GM23338 (cell line): ENCODE data around the gene TTC28. TPM values are rescaled to one million over a fixed set of nuclear protein-coding genes. Genes with fewer than 3 reads are reported as not detected.

Source experiments
- ATAC-seq: fragments of 200-7000 bp; cut with Tn5 transposase; 3 replicates; pipeline ENCODE4 v1.9.1; 2020
- DNase-seq: peaks from one replicate; pipeline ENCODE4 v3.0.0-alpha.2; 2015; ENCODE audit warnings: low spot score
- H2AFZ ChIP-seq: fragments of 200-600 bp; sonication (generic); 2 replicates; pipeline ENCODE4 v1.8.0; 2016; ENCODE audit warnings: antibody characterized with exemption, mild to moderate bottlenecking, moderate library complexity
- H3F3A ChIP-seq: fragments of 200-600 bp; sonication (generic); replicated peaks from 2 replicates; pipeline ENCODE4 v1.8.0; 2017; ENCODE audit warnings: antibody characterized with exemption, mixed run types, low read depth
- H3K27ac ChIP-seq: fragments of 200-600 bp; sonication (generic); 2 replicates; pipeline ENCODE4 v1.6.1; 2016; ENCODE audit warnings: low read depth
- H3K27me3 ChIP-seq: fragments of 200-600 bp; sonication (generic); 2 replicates; pipeline ENCODE4 v1.8.0; 2016; ENCODE audit warnings: mild to moderate bottlenecking, mixed run types, moderate library complexity; ENCODE audit not compliant: insufficient read depth
- H3K36me3 ChIP-seq: fragments of 200-600 bp; sonication (generic); 2 replicates; pipeline ENCODE4 v1.8.0; 2016; ENCODE audit warnings: mild to moderate bottlenecking; ENCODE audit not compliant: insufficient read depth
- H3K4me1 ChIP-seq: fragments of 200-600 bp; sonication (generic); 2 replicates; pipeline ENCODE4 v1.8.0; 2016; ENCODE audit warnings: mild to moderate bottlenecking, moderate library complexity; ENCODE audit not compliant: insufficient read depth
- H3K4me2 ChIP-seq: fragments of 200-600 bp; sonication (generic); 2 replicates; pipeline ENCODE4 v1.7.1; 2017; ENCODE audit warnings: mixed run types
- H3K4me3 ChIP-seq: fragments of 200-600 bp; sonication (generic); 2 replicates; pipeline ENCODE4 v1.6.1; 2016; ENCODE audit warnings: mixed run types
- H3K79me2 ChIP-seq: fragments of 200-600 bp; sonication (generic); replicated peaks from 2 replicates; pipeline ENCODE4 v1.8.0; 2017; ENCODE audit warnings: mild to moderate bottlenecking; ENCODE audit not compliant: insufficient read depth
- H3K9me2 ChIP-seq: fragments of 200-600 bp; sonication (generic); 2 replicates; pipeline ENCODE4 v1.8.0; 2017; ENCODE audit not compliant: insufficient read depth
- H4K20me1 ChIP-seq: fragments of 200-600 bp; sonication (generic); replicated peaks from 2 replicates; pipeline ENCODE4 v1.8.0; 2017; ENCODE audit warnings: mild to moderate bottlenecking; ENCODE audit not compliant: insufficient read depth
- H3K27ac Mint-ChIP-seq: 2 replicates; pipeline ENCODE4 v1.8.0; 2020; ENCODE audit warnings: inconsistent platforms, mild to moderate bottlenecking, moderate library complexity, mixed read lengths
- H3K27me3 Mint-ChIP-seq: 3 replicates; pipeline ENCODE4 v1.8.0; 2022; ENCODE audit warnings: low read depth, mild to moderate bottlenecking, moderate library complexity, mixed read lengths, inconsistent platforms; ENCODE audit not compliant: insufficient read depth, poor library complexity
- H3K36me3 Mint-ChIP-seq: 3 replicates; pipeline ENCODE4 v1.8.0; 2021; ENCODE audit warnings: low read depth, mild to moderate bottlenecking, inconsistent platforms, moderate library complexity, mixed read lengths
- H3K4me1 Mint-ChIP-seq: 3 replicates; pipeline ENCODE4 v1.8.0; 2020; ENCODE audit warnings: mild to moderate bottlenecking, inconsistent platforms, mixed read lengths
- H3K4me3 Mint-ChIP-seq: 3 replicates; pipeline ENCODE4 v1.8.0; 2021; ENCODE audit warnings: moderate library complexity, mild to moderate bottlenecking, inconsistent platforms, mixed read lengths
- H3K9me3 Mint-ChIP-seq: 3 replicates; pipeline ENCODE4 v1.8.0; 2020; ENCODE audit warnings: moderate library complexity, mild to moderate bottlenecking, inconsistent platforms, mixed read lengths
- CREB1 ChIP-seq: fragments of 250-450 bp; sonication (Bioruptor Pico); IDR thresholded peaks from 2 replicates; pipeline ENCODE4 v1.5.0; 2020; ENCODE audit warnings: low read depth, mild to moderate bottlenecking, moderate library complexity
- EZH2 ChIP-seq: fragments of 200-600 bp; sonication (generic); IDR thresholded peaks from one replicate; pipeline ENCODE4 v1.8.0; 2017; ENCODE audit warnings: antibody characterized with exemption, mild to moderate bottlenecking, low read depth; ENCODE audit not compliant: unreplicated experiment
- EZH2phosphoT487 ChIP-seq: fragments of 200-600 bp; sonication (generic); IDR thresholded peaks from one replicate; pipeline ENCODE4 v1.8.1; 2018; ENCODE audit warnings: antibody characterized with exemption; ENCODE audit not compliant: unreplicated experiment
- JUNB ChIP-seq: IDR thresholded peaks from one replicate; pipeline ENCODE4 v1.6.1; 2016; ENCODE audit warnings: antibody characterized with exemption; ENCODE audit not compliant: unreplicated experiment
- NANOG ChIP-seq: IDR thresholded peaks from 2 replicates; pipeline ENCODE4 v1.6.1; 2016; ENCODE audit warnings: antibody characterized with exemption, borderline replicate concordance
- POLR2AphosphoS5 ChIP-seq: IDR thresholded peaks from 2 replicates; pipeline ENCODE4 v1.6.1; 2016; ENCODE audit warnings: antibody characterized with exemption, low read depth
- STAT1 ChIP-seq: IDR thresholded peaks from one replicate; pipeline ENCODE4 v1.6.1; 2016; ENCODE audit warnings: antibody characterized with exemption; ENCODE audit not compliant: unreplicated experiment
- ZNF114 ChIP-seq: fragments of 250-450 bp; sonication (Bioruptor Pico); IDR thresholded peaks from 2 replicates; pipeline ENCODE4 v1.5.0; 2020; ENCODE audit warnings: mild to moderate bottlenecking, moderate library complexity
- ZNF331 ChIP-seq: fragments of 250-450 bp; sonication (Bioruptor Pico); IDR thresholded peaks from 2 replicates; pipeline ENCODE4 v1.5.0; 2020; ENCODE audit warnings: low read depth, mild to moderate bottlenecking, moderate library complexity
- polyA plus RNA-seq: library from polyadenylated mRNA; unstranded; fragments of >200 nt; fragmentation: Nextera tagmentation; extraction: Ambion mirVana; gene quantifications from 2 replicates; pipeline ENCODE4 v1.2.1, GENCODE V29; 2016
- total RNA-seq: library from RNA; depleted of rRNA; stranded (reverse); fragments of >200 nt; shearing (Covaris generic); gene quantifications from 2 replicates; pipeline ENCODE4 v1.2.3, GENCODE V29; 2014
- TF ChIP-seq, protein P1 (sequence below): IDR thresholded peaks from 2 replicates; pipeline ENCODE4 v1.6.1; 2016; ENCODE audit warnings: antibody characterized with exemption
- TF ChIP-seq, protein P2 (sequence below): fragments of 250-450 bp; sonication (Bioruptor Pico); IDR thresholded peaks from 2 replicates; pipeline ENCODE4 v1.5.0; 2020; ENCODE audit warnings: mild to moderate bottlenecking, moderate library complexity
- TF ChIP-seq, protein P3 (sequence below), 2 experiments: fragments of 200-600 bp in 1 of 2; sonication (generic) in 1 of 2; conservative IDR thresholded peaks; 2 replicates each; pipeline versions ENCODE4 v1.5.1 to v1.6.1; 2016 to 2017; ENCODE audit warnings: antibody characterized with exemption in 2 of 2, low read depth in 2 of 2, mild to moderate bottlenecking in 2 of 2, moderate library complexity in 1 of 2
- TF ChIP-seq, protein P4 (sequence below): IDR thresholded peaks from one replicate; pipeline ENCODE4 v1.6.1; 2018; ENCODE audit warnings: antibody characterized with exemption; ENCODE audit not compliant: unreplicated experiment

The TTC28 gene
- total and polyA plus RNA-seq, 2 experiments from 2014 or later, result 4.5 to 16.1 TPM

DNA sequence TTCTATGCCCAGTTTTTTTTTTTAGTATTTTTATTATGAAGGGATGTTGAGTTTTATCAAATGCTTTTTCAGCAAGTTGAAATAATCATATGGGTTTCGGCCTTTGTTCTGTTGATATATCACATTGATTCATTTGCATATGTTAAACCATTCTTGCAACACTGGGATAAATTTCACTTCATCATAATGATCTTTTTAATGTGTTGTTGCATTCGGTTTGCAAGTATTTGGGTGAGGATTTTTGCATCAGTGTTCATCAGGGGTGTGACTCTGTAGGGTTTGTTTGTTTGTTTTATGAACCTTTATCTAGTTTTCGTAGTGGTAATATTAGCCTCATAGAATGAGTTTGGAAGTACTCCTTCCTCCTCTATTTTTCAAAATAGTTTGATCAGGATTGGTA, 103.5 kb downstream of the TTC28 start:
- ATAC-seq (no peak), DNase-seq (no peak)
- H3K79me2 ChIP-seq, result no peaks in the 10 kb centered on the region
- no peaks in the 10 kb centered on the region for H3K27me3 ChIP-seq
- H3K27ac Mint-ChIP-seq, result no peak overlapping the region
- no peaks in the 10 kb centered on the region for H3K4me1 Mint-ChIP-seq
- no peaks in the 10 kb centered on the region for H3K36me3 ChIP-seq
- no peak overlapping the region for H3K4me3 ChIP-seq
- TF ChIP-seq STAT1 (no peak), ZNF331 (no peak), JUNB (no peak), NANOG (no peak), ZNF114 (no peak), CREB1 (no peak), EZH2phosphoT487 (no peak), EZH2 (no peak), POLR2AphosphoS5 (no peak)
- TF ChIP-seq, protein P1, sequence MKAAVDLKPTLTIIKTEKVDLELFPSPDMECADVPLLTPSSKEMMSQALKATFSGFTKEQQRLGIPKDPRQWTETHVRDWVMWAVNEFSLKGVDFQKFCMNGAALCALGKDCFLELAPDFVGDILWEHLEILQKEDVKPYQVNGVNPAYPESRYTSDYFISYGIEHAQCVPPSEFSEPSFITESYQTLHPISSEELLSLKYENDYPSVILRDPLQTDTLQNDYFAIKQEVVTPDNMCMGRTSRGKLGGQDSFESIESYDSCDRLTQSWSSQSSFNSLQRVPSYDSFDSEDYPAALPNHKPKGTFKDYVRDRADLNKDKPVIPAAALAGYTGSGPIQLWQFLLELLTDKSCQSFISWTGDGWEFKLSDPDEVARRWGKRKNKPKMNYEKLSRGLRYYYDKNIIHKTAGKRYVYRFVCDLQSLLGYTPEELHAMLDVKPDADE, result no peak
- TF ChIP-seq, protein P2, sequence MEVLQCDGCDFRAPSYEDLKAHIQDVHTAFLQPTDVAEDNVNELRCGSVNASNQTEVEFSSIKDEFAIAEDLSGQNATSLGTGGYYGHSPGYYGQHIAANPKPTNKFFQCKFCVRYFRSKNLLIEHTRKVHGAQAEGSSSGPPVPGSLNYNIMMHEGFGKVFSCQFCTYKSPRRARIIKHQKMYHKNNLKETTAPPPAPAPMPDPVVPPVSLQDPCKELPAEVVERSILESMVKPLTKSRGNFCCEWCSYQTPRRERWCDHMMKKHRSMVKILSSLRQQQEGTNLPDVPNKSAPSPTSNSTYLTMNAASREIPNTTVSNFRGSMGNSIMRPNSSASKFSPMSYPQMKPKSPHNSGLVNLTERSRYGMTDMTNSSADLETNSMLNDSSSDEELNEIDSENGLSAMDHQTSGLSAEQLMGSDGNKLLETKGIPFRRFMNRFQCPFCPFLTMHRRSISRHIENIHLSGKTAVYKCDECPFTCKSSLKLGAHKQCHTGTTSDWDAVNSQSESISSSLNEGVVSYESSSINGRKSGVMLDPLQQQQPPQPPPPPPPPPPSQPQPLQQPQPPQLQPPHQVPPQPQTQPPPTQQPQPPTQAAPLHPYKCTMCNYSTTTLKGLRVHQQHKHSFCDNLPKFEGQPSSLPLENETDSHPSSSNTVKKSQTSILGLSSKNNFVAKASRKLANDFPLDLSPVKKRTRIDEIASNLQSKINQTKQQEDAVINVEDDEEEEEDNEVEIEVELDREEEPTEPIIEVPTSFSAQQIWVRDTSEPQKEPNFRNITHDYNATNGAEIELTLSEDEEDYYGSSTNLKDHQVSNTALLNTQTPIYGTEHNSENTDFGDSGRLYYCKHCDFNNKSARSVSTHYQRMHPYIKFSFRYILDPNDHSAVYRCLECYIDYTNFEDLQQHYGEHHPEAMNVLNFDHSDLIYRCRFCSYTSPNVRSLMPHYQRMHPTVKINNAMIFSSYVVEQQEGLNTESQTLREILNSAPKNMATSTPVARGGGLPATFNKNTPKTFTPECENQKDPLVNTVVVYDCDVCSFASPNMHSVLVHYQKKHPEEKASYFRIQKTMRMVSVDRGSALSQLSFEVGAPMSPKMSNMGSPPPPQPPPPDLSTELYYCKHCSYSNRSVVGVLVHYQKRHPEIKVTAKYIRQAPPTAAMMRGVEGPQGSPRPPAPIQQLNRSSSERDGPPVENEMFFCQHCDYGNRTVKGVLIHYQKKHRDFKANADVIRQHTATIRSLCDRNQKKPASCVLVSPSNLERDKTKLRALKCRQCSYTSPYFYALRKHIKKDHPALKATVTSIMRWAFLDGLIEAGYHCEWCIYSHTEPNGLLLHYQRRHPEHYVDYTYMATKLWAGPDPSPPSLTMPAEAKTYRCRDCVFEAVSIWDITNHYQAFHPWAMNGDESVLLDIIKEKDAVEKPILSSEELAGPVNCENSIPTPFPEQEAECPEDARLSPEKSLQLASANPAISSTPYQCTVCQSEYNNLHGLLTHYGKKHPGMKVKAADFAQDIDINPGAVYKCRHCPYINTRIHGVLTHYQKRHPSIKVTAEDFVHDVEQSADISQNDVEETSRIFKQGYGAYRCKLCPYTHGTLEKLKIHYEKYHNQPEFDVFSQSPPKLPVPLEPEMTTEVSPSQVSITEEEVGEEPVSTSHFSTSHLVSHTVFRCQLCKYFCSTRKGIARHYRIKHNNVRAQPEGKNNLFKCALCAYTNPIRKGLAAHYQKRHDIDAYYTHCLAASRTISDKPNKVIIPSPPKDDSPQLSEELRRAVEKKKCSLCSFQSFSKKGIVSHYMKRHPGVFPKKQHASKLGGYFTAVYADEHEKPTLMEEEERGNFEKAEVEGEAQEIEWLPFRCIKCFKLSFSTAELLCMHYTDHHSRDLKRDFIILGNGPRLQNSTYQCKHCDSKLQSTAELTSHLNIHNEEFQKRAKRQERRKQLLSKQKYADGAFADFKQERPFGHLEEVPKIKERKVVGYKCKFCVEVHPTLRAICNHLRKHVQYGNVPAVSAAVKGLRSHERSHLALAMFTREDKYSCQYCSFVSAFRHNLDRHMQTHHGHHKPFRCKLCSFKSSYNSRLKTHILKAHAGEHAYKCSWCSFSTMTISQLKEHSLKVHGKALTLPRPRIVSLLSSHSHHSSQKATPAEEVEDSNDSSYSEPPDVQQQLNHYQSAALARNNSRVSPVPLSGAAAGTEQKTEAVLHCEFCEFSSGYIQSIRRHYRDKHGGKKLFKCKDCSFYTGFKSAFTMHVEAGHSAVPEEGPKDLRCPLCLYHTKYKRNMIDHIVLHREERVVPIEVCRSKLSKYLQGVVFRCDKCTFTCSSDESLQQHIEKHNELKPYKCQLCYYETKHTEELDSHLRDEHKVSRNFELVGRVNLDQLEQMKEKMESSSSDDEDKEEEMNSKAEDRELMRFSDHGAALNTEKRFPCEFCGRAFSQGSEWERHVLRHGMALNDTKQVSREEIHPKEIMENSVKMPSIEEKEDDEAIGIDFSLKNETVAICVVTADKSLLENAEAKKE (CRISPR knock-in tag), result no peak
- TF ChIP-seq, protein P3, sequence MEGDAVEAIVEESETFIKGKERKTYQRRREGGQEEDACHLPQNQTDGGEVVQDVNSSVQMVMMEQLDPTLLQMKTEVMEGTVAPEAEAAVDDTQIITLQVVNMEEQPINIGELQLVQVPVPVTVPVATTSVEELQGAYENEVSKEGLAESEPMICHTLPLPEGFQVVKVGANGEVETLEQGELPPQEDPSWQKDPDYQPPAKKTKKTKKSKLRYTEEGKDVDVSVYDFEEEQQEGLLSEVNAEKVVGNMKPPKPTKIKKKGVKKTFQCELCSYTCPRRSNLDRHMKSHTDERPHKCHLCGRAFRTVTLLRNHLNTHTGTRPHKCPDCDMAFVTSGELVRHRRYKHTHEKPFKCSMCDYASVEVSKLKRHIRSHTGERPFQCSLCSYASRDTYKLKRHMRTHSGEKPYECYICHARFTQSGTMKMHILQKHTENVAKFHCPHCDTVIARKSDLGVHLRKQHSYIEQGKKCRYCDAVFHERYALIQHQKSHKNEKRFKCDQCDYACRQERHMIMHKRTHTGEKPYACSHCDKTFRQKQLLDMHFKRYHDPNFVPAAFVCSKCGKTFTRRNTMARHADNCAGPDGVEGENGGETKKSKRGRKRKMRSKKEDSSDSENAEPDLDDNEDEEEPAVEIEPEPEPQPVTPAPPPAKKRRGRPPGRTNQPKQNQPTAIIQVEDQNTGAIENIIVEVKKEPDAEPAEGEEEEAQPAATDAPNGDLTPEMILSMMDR (conservative IDR thresholded peaks at IDR 0.05; ENCODE audit: low read depth in 2 of 2), result no peak
- TF ChIP-seq, protein P4, sequence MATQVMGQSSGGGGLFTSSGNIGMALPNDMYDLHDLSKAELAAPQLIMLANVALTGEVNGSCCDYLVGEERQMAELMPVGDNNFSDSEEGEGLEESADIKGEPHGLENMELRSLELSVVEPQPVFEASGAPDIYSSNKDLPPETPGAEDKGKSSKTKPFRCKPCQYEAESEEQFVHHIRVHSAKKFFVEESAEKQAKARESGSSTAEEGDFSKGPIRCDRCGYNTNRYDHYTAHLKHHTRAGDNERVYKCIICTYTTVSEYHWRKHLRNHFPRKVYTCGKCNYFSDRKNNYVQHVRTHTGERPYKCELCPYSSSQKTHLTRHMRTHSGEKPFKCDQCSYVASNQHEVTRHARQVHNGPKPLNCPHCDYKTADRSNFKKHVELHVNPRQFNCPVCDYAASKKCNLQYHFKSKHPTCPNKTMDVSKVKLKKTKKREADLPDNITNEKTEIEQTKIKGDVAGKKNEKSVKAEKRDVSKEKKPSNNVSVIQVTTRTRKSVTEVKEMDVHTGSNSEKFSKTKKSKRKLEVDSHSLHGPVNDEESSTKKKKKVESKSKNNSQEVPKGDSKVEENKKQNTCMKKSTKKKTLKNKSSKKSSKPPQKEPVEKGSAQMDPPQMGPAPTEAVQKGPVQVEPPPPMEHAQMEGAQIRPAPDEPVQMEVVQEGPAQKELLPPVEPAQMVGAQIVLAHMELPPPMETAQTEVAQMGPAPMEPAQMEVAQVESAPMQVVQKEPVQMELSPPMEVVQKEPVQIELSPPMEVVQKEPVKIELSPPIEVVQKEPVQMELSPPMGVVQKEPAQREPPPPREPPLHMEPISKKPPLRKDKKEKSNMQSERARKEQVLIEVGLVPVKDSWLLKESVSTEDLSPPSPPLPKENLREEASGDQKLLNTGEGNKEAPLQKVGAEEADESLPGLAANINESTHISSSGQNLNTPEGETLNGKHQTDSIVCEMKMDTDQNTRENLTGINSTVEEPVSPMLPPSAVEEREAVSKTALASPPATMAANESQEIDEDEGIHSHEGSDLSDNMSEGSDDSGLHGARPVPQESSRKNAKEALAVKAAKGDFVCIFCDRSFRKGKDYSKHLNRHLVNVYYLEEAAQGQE, result no peak
- H3K27me3 Mint-ChIP-seq, result no peaks in the 10 kb centered on the region
- H3K4me2 ChIP-seq, result no peak overlapping the region
- no peaks in the 10 kb centered on the region for H4K20me1 ChIP-seq
- H3K36me3 Mint-ChIP-seq, result no peaks in the 10 kb centered on the region
- H3F3A ChIP-seq, result no peaks in the 10 kb centered on the region
- H3K9me2 ChIP-seq, result no peaks in the 10 kb centered on the region
- H2AFZ ChIP-seq, result no peak overlapping the region
- H3K4me3 Mint-ChIP-seq, result no peak overlapping the region
- no peaks in the 10 kb centered on the region for H3K4me1 ChIP-seq
- no peak overlapping the region for H3K27ac ChIP-seq
- no peaks in the 10 kb centered on the region for H3K9me3 Mint-ChIP-seq
